ENCODE measurements around the gene DLX3. TPM values are rescaled to one million over a fixed set of nuclear protein-coding genes. Genes with fewer than 3 reads are reported as not detected.

Gene DLX3
- total RNA-seq, 1 donor from 2014 or later: not detected

DNA sequence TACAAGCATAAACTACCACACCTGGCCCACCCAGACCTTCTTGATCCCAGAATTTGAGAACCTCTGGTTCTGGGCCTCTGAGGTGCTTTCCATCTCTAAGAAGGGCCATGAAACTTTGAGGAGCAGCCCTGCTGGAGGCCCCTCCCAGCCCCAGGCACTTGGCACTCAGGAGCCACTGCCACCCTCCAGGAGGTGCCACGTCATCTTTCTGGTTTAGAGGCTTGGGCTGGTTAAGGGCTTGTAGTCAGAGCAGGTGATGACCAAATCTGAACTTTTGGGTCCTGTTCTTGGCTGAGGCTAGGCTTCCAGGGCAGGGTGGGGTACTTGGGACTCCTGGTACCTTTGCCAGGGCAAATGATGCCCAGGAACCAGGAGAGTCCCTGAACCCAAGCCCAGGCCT is 39.9 kb downstream of the DLX3 start:
- H3K27me3 ChIP-seq (ENCODE audit: low read depth): peaks cover 91% of the 10 kb centered on the region
- intact Hi-C loops (cut with micrococcal nuclease): no loop called here
- TF ChIP-seq CTCF (IDR thresholded peaks at IDR 0.05; ENCODE audit: borderline replicate concordance): no peak

DNA sequence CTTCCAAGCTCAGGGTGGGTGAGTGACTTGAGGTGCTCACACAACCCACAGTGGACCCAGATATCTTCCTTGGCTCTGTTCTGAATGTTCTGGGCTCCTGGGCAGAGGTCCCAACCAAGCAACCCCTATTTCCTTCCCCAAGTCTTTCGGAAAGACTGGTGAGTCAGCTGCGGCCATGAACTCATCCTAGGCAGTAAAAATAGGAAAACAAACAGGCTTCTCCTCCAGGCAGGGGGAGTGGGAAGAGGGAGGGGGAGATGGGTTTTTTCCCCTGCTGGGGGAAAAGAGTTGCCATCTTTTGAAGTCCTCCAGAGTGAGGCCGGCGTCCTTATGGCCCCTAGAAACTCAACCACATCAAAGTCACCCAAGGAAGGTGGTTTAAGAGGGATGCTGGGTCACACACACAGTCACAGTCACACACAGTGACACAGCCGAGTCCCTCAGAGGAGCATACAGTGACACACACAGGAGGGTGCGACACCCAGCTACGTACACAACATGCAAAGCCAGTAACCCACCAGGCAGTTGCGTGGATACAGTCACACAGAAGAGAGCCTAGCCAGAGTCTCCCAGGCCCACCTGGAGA is 42.0 kb downstream of the DLX3 start:
- Histone ChIP-seq H3K4me3 (no peak overlapping the region), H3K4me1 (no peaks in the 10 kb centered on the region), H3K36me3 (no peaks in the 10 kb centered on the region), H3K27ac (replicated peaks) (no peak overlapping the region), H3K9me3 (replicated peaks) (no peaks in the 10 kb centered on the region), H3K27me3 (ENCODE audit: low read depth) (peaks cover 92% of the 10 kb centered on the region)
- intact Hi-C loops (cut with micrococcal nuclease): no loop called here
- DNase-seq: no peak
- TF ChIP-seq CTCF (IDR thresholded peaks at IDR 0.05; ENCODE audit: borderline replicate concordance): no peak

More for the DNA sequence above, 39.9 kb downstream of the DLX3 start:
- Histone ChIP-seq H3K4me3 (no peak overlapping the region), H3K36me3 (no peaks in the 10 kb centered on the region), H3K27ac (replicated peaks) (no peak overlapping the region), H3K9me3 (replicated peaks) (no peaks in the 10 kb centered on the region), H3K4me1 (no peaks in the 10 kb centered on the region)
- no peak for DNase-seq

- peak; percentile 77 for TF ChIP-seq CTCF (IDR thresholded peaks at IDR 0.05; ENCODE audit: borderline replicate concordance)
- DNase-seq: peak; percentile 69
- no peaks in the 10 kb centered on the region for H3K4me1 ChIP-seq
- peaks cover 92% of the 10 kb centered on the region for H3K27me3 ChIP-seq (ENCODE audit: low read depth)
- no peaks in the 10 kb centered on the region for H3K36me3 ChIP-seq
- no peak overlapping the region for H3K4me3 ChIP-seq
- intact Hi-C loops (cut with micrococcal nuclease): no loop called here
- H3K9me3 ChIP-seq (replicated peaks): no peaks in the 10 kb centered on the region
- no peak overlapping the region for H3K27ac ChIP-seq (replicated peaks)
Measured at GRCh38 chr17:49952209-49952911, 42.7 kb downstream of the DLX3 start.

DNA sequence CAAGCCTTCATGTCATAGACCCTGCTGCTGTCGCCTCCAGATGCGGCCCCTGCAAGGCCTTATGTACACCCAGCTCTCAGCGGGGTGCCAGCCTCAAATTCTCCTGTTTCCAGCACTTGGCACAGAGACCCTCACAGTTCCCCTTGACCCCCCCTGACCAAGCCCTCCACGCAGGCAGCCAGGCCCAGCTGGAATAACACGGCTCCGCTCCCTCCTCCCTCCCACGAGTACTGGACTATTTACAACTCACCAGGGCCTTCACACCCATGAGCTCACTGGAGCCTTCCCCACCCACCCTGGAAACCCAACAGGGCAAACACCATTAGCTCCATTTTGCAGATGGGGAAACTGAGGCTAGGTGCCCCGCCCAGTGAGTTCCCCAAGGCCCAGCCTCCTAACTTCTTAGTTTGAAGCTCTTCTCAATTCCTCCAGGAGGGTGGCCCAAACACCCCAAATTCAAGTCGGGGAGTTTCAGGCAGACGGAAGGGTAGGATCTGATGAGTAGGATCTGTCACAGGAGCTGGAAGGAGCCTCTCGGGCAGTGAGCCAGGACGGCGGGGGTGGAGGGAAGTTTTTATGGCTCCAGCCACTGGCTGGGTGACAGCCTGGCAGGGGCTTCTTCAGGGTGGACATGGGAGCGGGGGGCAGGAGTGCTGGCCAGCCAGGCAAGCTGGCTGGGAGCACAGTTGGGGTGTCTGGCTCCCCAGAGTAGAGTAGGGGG is 43.5 kb downstream of the DLX3 start:
- no peaks in the 10 kb centered on the region for H3K36me3 ChIP-seq
- H3K27ac ChIP-seq (replicated peaks): no peak overlapping the region
- H3K9me3 ChIP-seq (replicated peaks): no peaks in the 10 kb centered on the region
- no peak for DNase-seq
- peaks cover 92% of the 10 kb centered on the region for H3K27me3 ChIP-seq (ENCODE audit: low read depth)
- TF ChIP-seq CTCF (IDR thresholded peaks at IDR 0.05; ENCODE audit: borderline replicate concordance): no peak
- no peak overlapping the region for H3K4me3 ChIP-seq
- intact Hi-C loops (cut with micrococcal nuclease): no loop called here
- H3K4me1 ChIP-seq: no peaks in the 10 kb centered on the region

GRCh38 chr17:49949634-49950033 is 45.4 kb downstream of the DLX3 start:
- Histone ChIP-seq H3K9me3 (replicated peaks) (no peaks in the 10 kb centered on the region), H3K27ac (replicated peaks) (no peak overlapping the region), H3K36me3 (no peaks in the 10 kb centered on the region), H3K27me3 (ENCODE audit: low read depth) (peaks cover 99% of the 10 kb centered on the region), H3K4me1 (no peaks in the 10 kb centered on the region), H3K4me3 (no peak overlapping the region)
- TF ChIP-seq CTCF (IDR thresholded peaks at IDR 0.05; ENCODE audit: borderline replicate concordance): no peak
- DNase-seq: no peak
- intact Hi-C loops (cut with micrococcal nuclease): no loop called here
